ENCODE measurements around the gene TRIOBP. TPM values are rescaled to one million over a fixed set of nuclear protein-coding genes. Genes with fewer than 3 reads are reported as not detected.
"Not testable (repeated sequence)": the region's sequence is repeated elsewhere in the genome, so short reads cannot be mapped to it uniquely, and the experiment has no call there.

The TRIOBP gene
- total RNA-seq, 2 experiments from 2014 or later, result 42.0 to 55.2 TPM

DNA sequence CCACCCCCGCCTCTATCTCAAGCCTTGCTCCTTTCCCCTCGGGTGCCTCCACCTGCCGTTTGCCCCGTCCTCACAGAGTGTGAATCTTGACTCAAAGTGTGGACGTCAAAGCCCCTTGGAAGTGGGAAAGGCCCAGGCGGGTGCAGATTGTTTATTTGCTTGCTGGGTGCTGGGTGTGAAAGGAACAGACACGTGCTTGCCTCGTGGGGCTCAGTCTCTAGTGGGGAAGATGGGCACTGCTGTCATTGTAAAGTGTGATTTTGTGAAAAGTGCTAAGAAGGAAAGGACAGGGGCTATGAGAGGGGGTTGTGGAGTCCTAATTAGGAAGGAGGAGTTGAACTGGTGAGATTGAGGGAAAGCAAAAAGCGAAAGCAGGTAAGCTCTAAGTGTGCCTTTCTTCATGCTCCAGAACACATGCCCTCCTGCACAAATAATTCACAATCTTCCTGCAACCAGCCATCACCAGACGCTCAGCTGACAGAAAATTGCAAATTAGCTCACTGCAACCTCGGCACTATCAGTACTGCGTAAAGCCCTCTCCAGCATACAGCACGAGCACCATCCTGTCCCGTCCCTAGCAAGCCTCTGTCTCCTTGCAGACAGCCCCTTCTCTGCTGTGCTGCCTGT lies 101.1 kb downstream of the TRIOBP start:
- H3K36me3 Mint-ChIP-seq, result no peaks in the 10 kb centered on the region
- CTCF ChIA-PET, result no interaction called here
- H3K9me3 Mint-ChIP-seq (ENCODE audit: low read depth), result no peaks in the 10 kb centered on the region
- DNase-seq (no peak), ATAC-seq (no peak)
- peaks cover 27% of the 10 kb centered on the region for H3K27me3 Mint-ChIP-seq
- H3K4me1 Mint-ChIP-seq, result peaks cover 5% of the 10 kb centered on the region
- H3K27ac Mint-ChIP-seq, result no peak overlapping the region
- no peak overlapping the region for H3K4me3 Mint-ChIP-seq

- H3K27me3 Mint-ChIP-seq, result peaks cover 39% of the 10 kb centered on the region
- H3K4me1 Mint-ChIP-seq, result peaks cover 12% of the 10 kb centered on the region
- ATAC-seq; CTCF ChIA-PET; H3K36me3 Mint-ChIP-seq; H3K27ac Mint-ChIP-seq; H3K4me3 Mint-ChIP-seq; H3K9me3 Mint-ChIP-seq (ENCODE audit: low read depth); DNase-seq: not testable (repeated sequence)
Measured at GRCh38 chr22:37799979-37800378, 103.1 kb downstream of the TRIOBP start.

GRCh38 chr22:37801946-37802309 lies 105.1 kb downstream of the TRIOBP start:
- Mint-ChIP-seq H3K4me1 (peaks cover 26% of the 10 kb centered on the region), H3K36me3 (no peaks in the 10 kb centered on the region), H3K9me3 (ENCODE audit: low read depth) (no peaks in the 10 kb centered on the region), H3K4me3 (peak overlapping the region; percentile 52), H3K27me3 (peaks cover 56% of the 10 kb centered on the region), H3K27ac (no peak overlapping the region)
- no peak for ATAC-seq
- no peak for DNase-seq
- CTCF ChIA-PET, result interaction anchor here (1.6 kb wide), 1 partner anchor 15 kb away, joined by 7 read pairs; no protein-coding TSS in a partner anchor

- ATAC-seq, result no peak
- no peaks in the 10 kb centered on the region for H3K9me3 Mint-ChIP-seq (ENCODE audit: low read depth)
Measured at GRCh38 chr22:37802310-37803194, 105.7 kb downstream of the TRIOBP start.

DNA sequence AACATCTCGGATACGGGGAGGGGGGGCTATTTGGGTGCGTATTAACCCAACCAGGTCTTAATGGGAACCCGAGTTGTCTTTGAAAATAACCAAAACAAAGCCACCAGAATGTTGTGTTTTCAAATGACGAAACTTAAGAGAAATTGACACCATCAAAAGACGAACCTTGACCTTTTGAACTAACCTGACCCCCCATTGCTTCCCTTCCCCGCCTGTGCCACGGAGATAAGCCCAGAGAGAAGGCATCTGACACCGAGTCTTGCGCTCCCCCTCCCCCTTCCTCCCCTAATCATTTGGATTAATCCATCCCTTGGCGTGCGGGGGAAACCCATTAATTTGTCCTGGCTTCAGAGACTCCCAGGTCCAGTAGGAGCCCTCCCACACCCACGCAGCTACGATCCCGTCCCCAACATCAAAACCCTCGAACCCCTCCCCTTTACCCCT lies 106.4 kb downstream of the TRIOBP start:
- ATAC-seq (no peak), DNase-seq (no peak)
- Mint-ChIP-seq H3K36me3 (no peaks in the 10 kb centered on the region), H3K4me1 (peaks cover 28% of the 10 kb centered on the region), H3K4me3 (peak overlapping the region; percentile 56), H3K27ac (no peak overlapping the region), H3K9me3 (ENCODE audit: low read depth) (no peaks in the 10 kb centered on the region), H3K27me3 (peaks cover 60% of the 10 kb centered on the region)
- CTCF ChIA-PET, result interaction anchor here (1.6 kb wide), 1 partner anchor 14 kb away, joined by 7 read pairs; no protein-coding TSS in a partner anchor

More at GRCh38 chr22:37802310-37803194, 105.7 kb downstream of the TRIOBP start:
- H3K4me3 Mint-ChIP-seq, result peak overlapping the region; percentile 56
- H3K4me1 Mint-ChIP-seq, result peaks cover 27% of the 10 kb centered on the region
- no peaks in the 10 kb centered on the region for H3K36me3 Mint-ChIP-seq
- no peak for DNase-seq
- H3K27me3 Mint-ChIP-seq, result peaks cover 62% of the 10 kb centered on the region
- H3K27ac Mint-ChIP-seq, result no peak overlapping the region
- CTCF ChIA-PET, result interaction anchor here (1.6 kb wide), 1 partner anchor 14 kb away, joined by 7 read pairs; no protein-coding TSS in a partner anchor

DNA sequence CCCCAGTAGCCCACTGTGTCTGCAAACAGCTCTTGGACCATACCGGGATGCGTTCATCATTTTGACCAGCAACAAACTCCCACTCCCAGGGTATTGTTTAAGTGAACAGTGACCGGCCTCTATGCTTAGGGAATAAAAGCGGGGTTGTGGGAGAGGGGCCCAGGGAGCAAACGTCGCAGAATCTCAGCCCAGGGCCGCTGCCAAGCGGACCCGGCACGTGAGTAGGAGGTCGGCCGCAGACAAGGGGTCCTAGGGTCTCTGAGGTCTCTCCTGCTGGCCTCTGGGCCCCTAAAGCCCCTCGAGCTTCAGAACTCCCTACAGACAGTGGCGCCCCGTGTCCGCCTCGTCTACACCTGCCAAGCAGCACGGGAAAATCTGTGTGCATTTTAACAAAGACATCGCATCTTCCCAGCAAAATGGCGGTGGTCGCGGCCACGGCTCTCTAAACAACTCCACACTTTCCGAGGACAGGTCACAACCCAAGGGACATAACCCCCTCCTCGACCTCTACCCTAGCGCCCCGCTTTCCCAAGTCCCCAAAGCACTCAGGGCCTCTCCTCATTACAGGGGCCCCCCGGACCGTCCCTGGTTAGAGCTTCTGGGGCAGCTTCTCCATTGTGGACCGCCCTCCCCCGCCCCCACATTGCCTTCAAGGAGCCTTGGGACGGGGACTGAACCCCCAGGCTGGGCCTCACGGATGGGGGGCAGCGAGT lies 106.9 kb downstream of the TRIOBP start:
- peaks cover 62% of the 10 kb centered on the region for H3K27me3 Mint-ChIP-seq
- H3K27ac Mint-ChIP-seq, result no peak overlapping the region
- H3K4me3 Mint-ChIP-seq, result peak overlapping the region; percentile 46
- CTCF ChIA-PET, result interaction anchor here (1.1 to 2.1 kb wide), 3 partner anchors 13 to 197 kb away, joined by 3 to 16 read pairs (median 7); no protein-coding TSS in a partner anchor
- no peak for DNase-seq
- H3K4me1 Mint-ChIP-seq, result peaks cover 30% of the 10 kb centered on the region
- no peaks in the 10 kb centered on the region for H3K36me3 Mint-ChIP-seq
- no peak for ATAC-seq
- H3K9me3 Mint-ChIP-seq (ENCODE audit: low read depth), result no peaks in the 10 kb centered on the region

DNA sequence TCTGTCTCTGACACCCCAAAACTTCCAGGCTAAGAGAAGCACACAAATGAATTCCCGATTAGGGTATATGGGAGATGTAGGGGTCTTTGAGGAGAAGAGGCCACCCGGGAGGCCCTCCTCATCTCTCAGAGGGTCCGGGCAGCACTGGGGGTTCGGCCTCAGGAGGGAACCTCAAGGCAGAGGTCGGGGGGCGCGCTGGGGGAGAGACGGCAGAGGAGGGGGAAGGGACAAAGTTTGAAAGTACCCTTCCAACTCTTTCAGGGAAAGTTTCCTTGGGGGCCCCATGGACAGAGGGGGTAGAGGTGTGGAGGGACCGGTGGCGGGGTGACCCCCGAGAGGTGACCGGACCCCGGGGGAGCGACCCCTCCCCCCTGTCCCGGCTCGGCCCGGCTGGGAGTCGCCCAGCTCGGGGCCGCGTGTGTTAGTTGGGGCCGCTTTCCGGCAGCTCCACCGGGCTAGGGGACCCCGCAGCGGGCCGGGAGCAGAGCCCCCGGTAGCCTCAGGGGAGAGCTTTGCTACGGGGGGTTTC lies 107.6 kb downstream of the TRIOBP start:
- Mint-ChIP-seq H3K4me1 (peaks cover 33% of the 10 kb centered on the region), H3K27me3 (peaks cover 62% of the 10 kb centered on the region), H3K27ac (no peak overlapping the region), H3K9me3 (ENCODE audit: low read depth) (no peaks in the 10 kb centered on the region), H3K4me3 (peak overlapping the region; percentile 46), H3K36me3 (no peaks in the 10 kb centered on the region)
- DNase-seq, result no peak
- CTCF ChIA-PET, result interaction anchor here (0.9 to 2.1 kb wide), 3 partner anchors 14 to 197 kb away, joined by 3 to 16 read pairs (median 3); no protein-coding TSS in a partner anchor
- no peak for ATAC-seq

- H3K27me3 Mint-ChIP-seq, result peaks cover 61% of the 10 kb centered on the region
- H3K9me3 Mint-ChIP-seq (ENCODE audit: low read depth), result no peaks in the 10 kb centered on the region
- H3K4me3 Mint-ChIP-seq, result peak overlapping the region; percentile 69
- peaks cover 35% of the 10 kb centered on the region for H3K4me1 Mint-ChIP-seq
- CTCF ChIA-PET, result interaction anchor here (0.7 to 2.1 kb wide), 4 partner anchors 13 to 198 kb away, joined by 3 to 16 read pairs (median 3); no protein-coding TSS in a partner anchor
- no peak overlapping the region for H3K27ac Mint-ChIP-seq
- ATAC-seq (peak; percentile 18), DNase-seq (peak; percentile 77)
- no peaks in the 10 kb centered on the region for H3K36me3 Mint-ChIP-seq
Measured at GRCh38 chr22:37804881-37805809, 108.3 kb downstream of the TRIOBP start.

DNA sequence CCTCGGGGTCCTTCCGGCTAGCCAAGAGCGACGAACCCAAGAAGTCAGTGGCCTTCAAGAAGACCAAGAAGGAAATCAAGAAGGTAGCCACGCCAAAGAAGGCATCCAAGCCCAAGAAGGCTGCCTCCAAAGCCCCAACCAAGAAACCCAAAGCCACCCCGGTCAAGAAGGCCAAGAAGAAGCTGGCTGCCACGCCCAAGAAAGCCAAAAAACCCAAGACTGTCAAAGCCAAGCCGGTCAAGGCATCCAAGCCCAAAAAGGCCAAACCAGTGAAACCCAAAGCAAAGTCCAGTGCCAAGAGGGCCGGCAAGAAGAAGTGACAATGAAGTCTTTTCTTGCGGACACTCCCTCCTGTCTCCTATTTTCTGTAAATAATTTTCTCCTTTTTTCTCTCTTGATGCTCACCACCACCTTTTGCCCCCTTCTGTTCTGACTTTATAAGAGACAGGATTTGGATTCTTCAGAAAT lies 109.0 kb downstream of the TRIOBP start:
- Mint-ChIP-seq H3K4me3 (peak overlapping the region; percentile 69), H3K4me1 (peaks cover 35% of the 10 kb centered on the region), H3K27ac (no peak overlapping the region), H3K36me3 (no peaks in the 10 kb centered on the region), H3K9me3 (ENCODE audit: low read depth) (no peaks in the 10 kb centered on the region), H3K27me3 (peaks cover 57% of the 10 kb centered on the region)
- no peak for ATAC-seq
- CTCF ChIA-PET, result interaction anchor here (2.1 kb wide), 1 partner anchor 12 kb away, joined by 16 read pairs; no protein-coding TSS in a partner anchor
- no peak for DNase-seq

DNA sequence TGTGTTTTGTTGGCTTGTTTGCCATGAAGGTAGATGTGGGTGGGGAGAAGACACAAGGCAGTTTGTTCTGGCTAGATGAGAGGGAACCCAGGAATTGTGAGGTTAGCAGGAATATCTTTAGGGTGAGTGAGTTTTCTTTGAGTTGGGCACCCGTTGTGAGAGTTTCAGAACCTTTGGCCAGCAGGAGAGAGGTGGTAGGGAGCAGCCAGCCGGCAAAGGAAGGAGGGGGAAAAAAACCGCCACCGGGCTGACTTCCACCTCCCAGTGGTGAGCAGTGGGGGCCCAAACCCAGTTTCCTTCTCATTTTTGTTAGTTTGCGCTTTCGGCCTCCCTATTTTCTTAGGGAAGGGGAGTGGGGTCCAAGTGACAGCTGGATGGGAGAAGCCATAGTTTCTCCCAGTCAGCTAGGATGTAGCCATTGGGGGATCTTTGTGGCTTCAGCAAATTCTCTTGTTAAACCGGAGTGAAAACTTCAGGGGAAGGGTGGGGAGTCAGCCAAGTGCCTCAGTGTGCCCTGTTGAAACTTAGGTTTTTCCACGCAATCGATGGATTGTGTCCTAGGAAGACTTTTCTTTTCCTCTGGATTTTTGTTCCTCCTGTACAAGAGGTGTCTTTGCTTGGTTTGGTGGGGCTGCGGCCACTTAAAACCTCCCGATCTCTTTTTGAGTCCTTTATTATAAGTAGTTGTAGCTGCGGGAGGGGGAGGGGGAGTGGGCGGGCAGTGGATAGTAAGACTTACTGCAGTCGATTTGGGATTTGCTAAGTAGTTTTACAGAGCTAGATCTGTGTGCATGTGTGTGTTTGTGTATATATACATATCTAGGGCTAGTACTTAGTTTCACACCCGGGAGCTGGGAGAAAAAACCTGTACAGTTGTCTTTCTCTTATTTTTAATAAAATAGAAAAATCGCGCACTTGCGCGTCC lies 109.8 kb downstream of the TRIOBP start:
- DNase-seq, result no peak
- H3K36me3 Mint-ChIP-seq, result no peaks in the 10 kb centered on the region
- peaks cover 54% of the 10 kb centered on the region for H3K27me3 Mint-ChIP-seq
- no peaks in the 10 kb centered on the region for H3K9me3 Mint-ChIP-seq (ENCODE audit: low read depth)
- no peak for ATAC-seq
- peak overlapping the region; percentile 69 for H3K4me3 Mint-ChIP-seq
- CTCF ChIA-PET, result interaction anchor here (0.8 to 4.8 kb wide), 5 partner anchors 12 to 121 kb away, joined by 3 to 61 read pairs (median 4); partner anchors contain the start of genes ANKRD54 and NOL12
- H3K4me1 Mint-ChIP-seq, result peaks cover 35% of the 10 kb centered on the region
- no peak overlapping the region for H3K27ac Mint-ChIP-seq

Data from activated CD8-positive, alpha-beta memory T cell treated with anti-CD3 and anti-CD28 coated beads, Interleukin-2, amount 10 ng/mL, durations not matched to agents 7 days and 5 days (primary cell).